GM20000 (cell line): ENCODE results near the gene RNU1-1.
"Not testable (repeated sequence)": the region's sequence is repeated elsewhere in the genome, so short reads cannot be mapped to it uniquely, and the experiment has no call there.

Source experiments
- DNase-seq: peaks from one replicate; pipeline ENCODE4 v3.0.0; 2012; ENCODE audit warnings: low spot score

Gene RNU1-1

DNA sequence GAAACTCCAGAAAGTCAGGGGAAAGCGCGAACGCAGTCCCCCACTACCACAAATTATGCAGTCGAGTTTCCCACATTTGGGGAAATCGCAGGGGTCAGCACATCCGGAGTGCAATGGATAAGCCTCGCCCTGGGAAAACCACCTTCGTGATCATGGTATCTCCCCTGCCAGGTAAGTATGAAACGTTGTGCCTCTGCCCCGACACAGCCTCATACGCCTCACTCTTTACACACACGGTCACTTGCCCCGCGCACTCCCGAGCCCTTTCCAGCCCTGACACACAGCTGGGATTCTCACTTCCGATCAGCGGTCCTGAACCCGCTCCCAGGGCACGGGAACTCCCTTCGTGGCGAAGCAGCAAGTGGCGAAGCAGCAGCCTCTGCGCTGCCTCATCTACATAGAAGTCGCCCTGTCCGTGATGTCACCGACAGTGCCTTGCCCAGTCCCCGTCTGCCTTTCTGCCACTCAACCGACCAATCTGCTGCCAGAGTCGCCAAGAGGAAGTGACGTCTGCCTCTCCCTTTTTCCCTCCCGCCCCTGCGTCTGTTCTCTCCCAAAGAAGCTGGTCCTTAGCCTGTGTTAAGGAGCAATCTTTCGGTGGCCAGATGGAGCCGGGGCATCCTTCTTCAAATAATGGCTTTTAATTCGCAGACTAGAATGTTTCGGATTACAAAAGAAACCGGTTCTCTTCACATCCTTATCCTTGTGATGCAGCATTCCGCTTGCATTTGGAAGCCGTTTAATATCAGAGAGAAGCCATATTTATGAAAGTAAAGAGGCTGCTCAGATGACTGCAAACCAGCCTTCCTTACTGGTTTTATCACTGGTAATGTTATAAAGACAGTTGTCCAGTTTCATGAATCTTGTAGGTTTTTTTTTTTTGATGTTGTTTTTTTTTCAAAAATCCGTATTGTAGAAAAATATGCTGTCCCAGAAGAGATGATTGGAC lies at the start of gene RNU1-1:
TSS of gene RNU1-1 (minus strand) at position 179 of the 949 bp plus-strand sequence.
- DNase-seq: not testable (repeated sequence)

DNA sequence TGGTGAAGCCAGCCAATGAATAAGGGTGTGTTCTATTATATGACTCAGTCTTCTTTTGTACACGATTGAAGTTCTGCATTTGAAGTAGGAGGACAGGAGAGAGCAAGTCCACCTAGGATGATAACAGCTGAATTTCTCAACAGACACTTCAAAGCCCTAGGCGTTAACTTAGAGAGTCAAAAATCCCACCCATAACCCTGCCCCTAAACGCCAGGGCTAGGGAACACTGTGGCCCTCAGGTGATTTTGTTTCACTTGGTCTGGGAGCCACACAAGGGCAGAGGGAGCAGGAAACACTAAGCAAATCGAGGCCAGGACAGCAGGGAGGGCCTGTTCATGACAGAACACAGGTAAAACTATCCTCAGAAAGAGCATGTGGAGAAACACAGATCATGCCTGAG lies 47.0 kb upstream of the RNU1-1 start:
- DNase-seq: not testable (repeated sequence)

DNA sequence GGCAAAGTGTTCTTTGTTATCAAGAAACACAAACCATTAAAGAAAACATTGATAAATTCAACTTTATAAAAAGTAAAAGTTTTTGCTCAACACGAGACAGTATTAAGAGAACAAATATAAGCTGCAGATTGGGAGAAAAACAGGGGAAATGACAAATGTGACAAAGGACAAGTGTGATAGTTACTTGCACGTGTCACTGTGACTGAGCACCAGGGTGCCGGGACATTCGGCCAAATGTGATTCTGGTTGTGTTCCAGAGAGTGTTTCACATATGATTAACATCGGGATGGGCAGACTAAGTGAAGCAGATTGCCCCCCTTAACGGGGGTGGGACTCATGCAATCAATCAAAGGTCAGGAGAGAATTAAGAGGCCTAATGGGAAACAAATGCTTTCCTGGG lies 46.4 kb upstream of the RNU1-1 start:
- not testable (repeated sequence) for DNase-seq

GRCh38 chr1:16559688-16560087 lies 45.6 kb upstream of the RNU1-1 start:
- not testable (repeated sequence) for DNase-seq

DNA sequence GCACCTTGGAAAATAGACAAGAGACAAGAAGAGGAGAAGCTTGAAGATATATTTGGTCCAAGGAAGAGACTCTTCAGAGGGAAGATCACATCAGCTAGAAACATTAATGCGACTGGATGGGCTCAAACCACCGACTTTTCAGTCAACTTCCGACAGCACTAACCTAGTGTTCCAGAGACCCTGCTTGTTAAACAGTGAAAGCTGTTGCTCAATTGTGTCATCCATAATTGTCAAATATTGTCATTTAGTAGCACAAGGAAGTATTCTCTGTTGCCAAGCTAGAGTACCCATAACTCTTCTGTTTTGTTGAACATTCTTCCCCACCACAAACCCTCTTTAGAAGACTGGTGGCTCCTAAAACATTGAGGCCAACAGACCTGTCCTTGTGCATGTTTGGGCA lies 42.9 kb upstream of the RNU1-1 start:
- not testable (repeated sequence) for DNase-seq

DNA sequence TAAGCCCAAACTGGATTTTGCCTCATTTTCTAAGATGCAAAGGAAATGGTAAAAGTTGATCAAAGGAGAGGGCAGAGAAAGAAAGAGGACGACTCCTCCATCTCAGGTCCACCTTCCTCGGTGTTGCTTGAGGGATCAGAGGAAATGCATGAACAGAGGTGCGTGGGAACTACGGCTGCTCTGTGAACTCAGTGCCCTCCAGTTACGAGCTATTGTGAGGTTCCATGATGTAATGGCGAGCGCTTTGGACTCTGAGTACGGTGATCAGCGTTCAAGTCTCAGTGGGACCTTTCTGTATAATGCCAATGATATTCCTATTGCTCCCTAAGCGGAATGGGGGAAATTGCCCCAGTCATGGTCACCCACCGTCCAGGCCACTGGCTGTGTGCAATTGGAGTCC lies 39.2 kb upstream of the RNU1-1 start:
- not testable (repeated sequence) for DNase-seq

GRCh38 chr1:16550212-16550918 lies 36.3 kb upstream of the RNU1-1 start:
- DNase-seq: not testable (repeated sequence)

DNA sequence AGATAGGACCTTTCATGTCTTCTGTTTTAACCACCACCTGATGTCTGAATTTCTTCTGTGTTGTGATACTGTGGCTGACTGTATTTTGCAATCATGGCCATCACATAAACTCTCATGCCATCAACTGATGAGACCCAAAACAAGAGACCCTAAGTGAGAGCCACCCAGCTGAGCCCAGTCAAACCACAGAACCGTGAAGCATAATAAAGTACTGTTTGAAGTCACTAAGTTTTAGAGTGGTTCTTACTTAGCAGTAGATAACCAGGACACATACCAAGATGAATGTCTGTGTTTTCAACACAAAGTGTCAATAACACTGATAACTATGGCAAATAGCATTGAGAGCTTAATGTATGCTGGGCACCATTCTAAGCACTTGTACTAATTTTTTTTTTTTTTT lies 35.5 kb upstream of the RNU1-1 start:
- DNase-seq: not testable (repeated sequence)

GRCh38 chr1:16547502-16548241 lies 33.6 kb upstream of the RNU1-1 start:
- not testable (repeated sequence) for DNase-seq

- DNase-seq: not testable (repeated sequence)
Observed at GRCh38 chr1:16545682-16546095, 31.6 kb upstream of the RNU1-1 start.

GRCh38 chr1:16540421-16540893 lies 26.4 kb upstream of the RNU1-1 start:
- DNase-seq: not testable (repeated sequence)

- not testable (repeated sequence) for DNase-seq
Observed at GRCh38 chr1:16537528-16537927, 23.4 kb upstream of the RNU1-1 start.

GRCh38 chr1:16536796-16537195 lies 22.7 kb upstream of the RNU1-1 start:
- not testable (repeated sequence) for DNase-seq

DNA sequence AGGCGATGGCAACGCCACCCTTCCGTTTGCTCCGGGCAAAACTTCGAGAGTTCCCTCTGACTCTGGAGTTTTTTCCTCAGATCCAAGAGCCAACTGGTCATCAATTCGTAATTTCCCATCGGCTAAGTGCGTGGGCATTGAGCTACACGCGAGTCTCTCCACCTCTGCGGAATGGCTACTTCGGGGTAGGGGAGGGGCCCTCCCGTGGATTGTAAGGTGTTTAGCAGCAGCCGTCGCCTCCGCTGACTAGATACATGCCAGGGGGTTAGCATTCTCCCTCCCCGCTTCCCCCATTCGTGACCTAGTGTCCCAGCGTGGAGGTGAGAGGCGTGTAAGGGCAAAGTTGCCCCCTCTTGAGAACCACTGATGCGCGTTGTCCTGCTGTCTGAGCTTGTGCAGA lies 21.8 kb upstream of the RNU1-1 start:
- not testable (repeated sequence) for DNase-seq

DNA sequence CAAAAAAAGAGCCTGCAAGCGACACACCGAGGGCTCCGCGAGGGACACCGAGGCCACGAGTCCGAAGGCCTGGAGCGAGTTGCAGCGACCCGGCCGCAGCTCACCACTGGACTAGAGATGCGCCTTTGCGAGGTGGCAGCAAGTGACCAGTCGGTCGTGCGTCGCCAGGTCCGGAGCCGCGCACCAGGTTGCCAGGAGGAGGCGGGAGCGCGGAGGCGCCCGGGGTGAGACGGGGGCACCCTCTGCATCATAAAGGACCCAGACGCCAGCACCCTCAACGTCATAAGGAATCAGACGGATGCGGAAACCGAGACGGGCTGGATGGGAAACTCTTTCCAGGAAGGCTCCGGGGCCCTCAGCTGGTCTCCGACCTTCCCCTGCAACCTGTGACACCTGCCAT lies 21.4 kb upstream of the RNU1-1 start:
- DNase-seq: not testable (repeated sequence)

DNA sequence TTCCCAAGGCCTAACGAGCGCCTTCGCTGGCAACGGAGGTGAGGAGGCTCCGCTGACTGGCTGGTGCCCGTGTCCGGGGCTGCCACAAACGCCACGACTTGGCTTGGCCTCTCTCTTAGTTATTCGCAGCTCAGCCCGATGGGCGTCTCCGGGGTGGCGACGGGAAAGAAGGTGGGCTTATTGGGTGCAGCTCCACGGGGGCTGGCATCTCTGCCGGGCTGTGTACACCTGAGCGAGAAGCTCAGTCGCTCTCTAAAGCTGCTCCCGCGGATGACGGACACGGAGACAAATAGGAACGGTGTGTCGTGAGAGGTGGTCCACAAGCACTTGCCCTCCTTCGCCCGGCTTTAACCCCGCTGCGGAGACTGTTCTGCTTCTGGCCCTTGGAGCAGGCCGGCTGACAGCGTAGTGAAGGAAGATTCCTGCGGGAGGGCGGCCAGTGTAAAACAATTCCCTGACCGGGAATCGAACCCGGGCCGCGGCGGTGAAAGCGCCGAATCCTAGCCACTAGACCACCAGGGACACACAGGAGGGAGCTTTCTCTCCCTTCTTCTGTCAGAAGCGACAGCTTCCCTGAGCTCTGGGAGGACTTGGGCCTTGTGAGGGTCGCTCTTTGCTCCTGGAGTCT lies 20.9 kb upstream of the RNU1-1 start:
- DNase-seq: not testable (repeated sequence)

- not testable (repeated sequence) for DNase-seq
Observed at GRCh38 chr1:16534239-16534828, 20.2 kb upstream of the RNU1-1 start.

DNA sequence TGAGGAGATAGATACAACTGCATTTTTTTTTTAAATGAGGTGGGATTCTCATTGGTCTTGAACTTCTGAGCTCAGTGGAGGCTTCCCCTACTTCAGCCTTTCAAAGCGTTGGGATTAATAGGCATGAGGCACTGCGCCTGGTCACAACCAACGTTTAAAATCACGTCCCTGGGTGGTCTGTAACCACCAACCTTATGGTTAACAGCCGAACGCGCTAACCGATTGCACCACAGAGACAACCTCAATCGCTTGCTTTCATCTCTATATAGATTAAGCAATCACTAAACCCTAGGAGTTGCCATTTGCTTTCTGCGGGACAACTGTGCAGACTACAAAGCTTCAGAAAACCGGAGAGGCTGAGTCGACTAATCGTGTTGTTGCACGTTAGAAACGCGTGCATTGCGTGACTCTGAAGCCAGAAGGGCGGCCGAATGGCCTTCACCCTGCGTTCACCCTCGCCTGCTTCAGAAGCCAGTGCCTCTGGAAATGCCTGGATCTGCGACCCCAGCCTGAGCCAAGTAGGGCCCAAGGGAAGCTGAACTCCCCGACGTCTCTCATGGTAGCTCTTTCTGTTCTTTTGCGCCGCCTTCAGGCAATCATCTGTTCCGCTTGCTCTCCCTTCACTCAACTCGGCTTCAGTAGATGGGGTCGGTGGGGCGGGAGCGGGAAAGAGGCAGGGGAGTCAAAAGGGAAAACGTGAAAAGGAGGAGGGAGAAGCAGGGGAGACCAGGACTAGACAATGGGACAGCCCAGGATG lies 18.3 kb upstream of the RNU1-1 start:
- not testable (repeated sequence) for DNase-seq

GRCh38 chr1:16528338-16528737 lies 14.3 kb upstream of the RNU1-1 start:
- DNase-seq: not testable (repeated sequence)

DNA sequence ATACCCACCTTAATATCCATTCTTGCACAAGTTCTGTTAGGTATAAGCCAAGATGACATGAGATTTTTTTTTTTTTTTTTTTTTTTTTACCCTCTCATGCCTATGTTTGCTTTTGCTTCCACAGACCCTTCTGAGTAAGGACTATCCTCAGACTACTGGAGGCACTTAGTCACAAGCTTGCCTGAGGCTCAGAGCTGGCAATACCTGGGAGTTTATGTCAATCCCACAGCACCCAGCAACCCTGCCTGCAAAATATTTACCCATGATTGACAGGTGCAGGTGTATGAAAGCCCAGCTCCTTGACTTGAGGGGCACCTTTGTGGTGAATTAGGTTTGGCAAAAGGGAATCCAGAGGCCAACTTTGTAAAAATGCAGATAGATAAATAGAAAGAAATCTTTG lies 11.7 kb upstream of the RNU1-1 start:
- not testable (repeated sequence) for DNase-seq
